ENCODE measurements around the gene FNDC3B. TPM values are rescaled to one million over a fixed set of nuclear protein-coding genes. Genes with fewer than 3 reads are reported as not detected.

The FNDC3B gene
- total and polyA plus RNA-seq, 9 of the 15 experiments (the other 6 are each of a cell fraction or from before 2014, with no cell fraction given): 7.0 to 35.8 (median 16.2) TPM

DNA sequence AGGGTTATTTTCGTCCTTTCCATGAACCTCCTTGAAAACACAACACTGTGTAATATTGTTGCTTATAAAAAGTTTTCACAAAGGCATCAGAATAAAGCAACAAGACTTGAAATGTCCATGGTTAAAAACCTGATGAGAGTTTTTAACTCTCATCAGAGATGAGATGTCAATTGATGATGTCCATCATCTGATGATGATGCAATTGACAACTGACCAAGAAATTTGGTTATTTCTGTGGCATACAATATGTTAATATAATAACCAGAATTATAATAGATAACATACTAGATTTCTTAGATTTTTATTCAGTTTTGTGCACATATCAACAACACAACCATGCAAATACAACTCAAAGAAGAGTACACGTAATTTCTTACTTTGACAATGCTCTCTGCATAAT is 15.5 kb upstream of the FNDC3B start:
- POLR2A ChIA-PET: no interaction called here
- CTCF ChIA-PET (ENCODE audit: low intra/inter-chr PET ratio): no interaction called here
- no TSS peak for BruUV-seq (replicated peaks)
- DNase-seq (ENCODE audit: extremely low read depth in 1 of 4, low spot score in 3 of 4): no peak
- Histone ChIP-seq H3K27me3 (ENCODE audit: control insufficient read depth in 2 of 2, insufficient read depth in 2 of 2, low read length in 2 of 2) (no peaks in the 10 kb centered on the region), H3K4me2 (ENCODE audit: insufficient read depth, low read length) (no peak overlapping the region), H3K79me2 (ENCODE audit: control insufficient read depth, insufficient read depth, low read length) (no peaks in the 10 kb centered on the region), H3K9me3 (replicated peaks; ENCODE audit: control insufficient read depth, insufficient read depth, low read depth, low read length) (no peaks in the 10 kb centered on the region), H2AFZ (ENCODE audit: low read depth, low read length) (no peak overlapping the region), H4K20me1 (replicated peaks; ENCODE audit: control insufficient read depth, insufficient read depth, low read length) (no peaks in the 10 kb centered on the region), H3K9ac (ENCODE audit: insufficient read depth in 1 of 2, low read depth in 2 of 2, low read length in 2 of 2) (no peak overlapping the region), H3K4me3 (no peak overlapping the region), H3K9me1 (ENCODE audit: control insufficient read depth, insufficient read depth, low read length) (no peaks in the 10 kb centered on the region), H3K27ac (ENCODE audit: extremely low read depth, low read depth, low read length) (no peak overlapping the region), H3K36me3 (ENCODE audit: control insufficient read depth, insufficient read depth, low read length) (no peaks in the 10 kb centered on the region), H3K4me1 (replicated peaks in 1 of 2; ENCODE audit: control insufficient read depth in 2 of 2, insufficient read depth in 2 of 2, low read length in 2 of 2) (no peaks in the 10 kb centered on the region)
- no peak for ATAC-seq
- TF ChIP-seq, protein P1, sequence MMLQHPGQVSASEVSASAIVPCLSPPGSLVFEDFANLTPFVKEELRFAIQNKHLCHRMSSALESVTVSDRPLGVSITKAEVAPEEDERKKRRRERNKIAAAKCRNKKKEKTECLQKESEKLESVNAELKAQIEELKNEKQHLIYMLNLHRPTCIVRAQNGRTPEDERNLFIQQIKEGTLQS (IDR thresholded peaks at IDR 0.05): peak; percentile 85
- TF ChIP-seq, protein P1 (CRISPR knock-in tag; conservative IDR thresholded peaks at IDR 0.05): no peak
- TF ChIP-seq ZNF143 (CRISPR knock-in tag; IDR thresholded peaks at IDR 0.05): no peak
- TF ChIP-seq ZSCAN29 (IDR thresholded peaks at IDR 0.05): no peak
- TF ChIP-seq CEBPG (CRISPR knock-in tag; IDR thresholded peaks at IDR 0.05): no peak
- peak; percentile 55 to 66; a peak in 3 of 4 replicates for TF ChIP-seq CEBPG (tag; conservative IDR thresholded peaks at IDR 0.05 in 1 of 2, IDR thresholded peaks at IDR 0.05 in 1 of 2)
- TF ChIP-seq, protein P2, sequence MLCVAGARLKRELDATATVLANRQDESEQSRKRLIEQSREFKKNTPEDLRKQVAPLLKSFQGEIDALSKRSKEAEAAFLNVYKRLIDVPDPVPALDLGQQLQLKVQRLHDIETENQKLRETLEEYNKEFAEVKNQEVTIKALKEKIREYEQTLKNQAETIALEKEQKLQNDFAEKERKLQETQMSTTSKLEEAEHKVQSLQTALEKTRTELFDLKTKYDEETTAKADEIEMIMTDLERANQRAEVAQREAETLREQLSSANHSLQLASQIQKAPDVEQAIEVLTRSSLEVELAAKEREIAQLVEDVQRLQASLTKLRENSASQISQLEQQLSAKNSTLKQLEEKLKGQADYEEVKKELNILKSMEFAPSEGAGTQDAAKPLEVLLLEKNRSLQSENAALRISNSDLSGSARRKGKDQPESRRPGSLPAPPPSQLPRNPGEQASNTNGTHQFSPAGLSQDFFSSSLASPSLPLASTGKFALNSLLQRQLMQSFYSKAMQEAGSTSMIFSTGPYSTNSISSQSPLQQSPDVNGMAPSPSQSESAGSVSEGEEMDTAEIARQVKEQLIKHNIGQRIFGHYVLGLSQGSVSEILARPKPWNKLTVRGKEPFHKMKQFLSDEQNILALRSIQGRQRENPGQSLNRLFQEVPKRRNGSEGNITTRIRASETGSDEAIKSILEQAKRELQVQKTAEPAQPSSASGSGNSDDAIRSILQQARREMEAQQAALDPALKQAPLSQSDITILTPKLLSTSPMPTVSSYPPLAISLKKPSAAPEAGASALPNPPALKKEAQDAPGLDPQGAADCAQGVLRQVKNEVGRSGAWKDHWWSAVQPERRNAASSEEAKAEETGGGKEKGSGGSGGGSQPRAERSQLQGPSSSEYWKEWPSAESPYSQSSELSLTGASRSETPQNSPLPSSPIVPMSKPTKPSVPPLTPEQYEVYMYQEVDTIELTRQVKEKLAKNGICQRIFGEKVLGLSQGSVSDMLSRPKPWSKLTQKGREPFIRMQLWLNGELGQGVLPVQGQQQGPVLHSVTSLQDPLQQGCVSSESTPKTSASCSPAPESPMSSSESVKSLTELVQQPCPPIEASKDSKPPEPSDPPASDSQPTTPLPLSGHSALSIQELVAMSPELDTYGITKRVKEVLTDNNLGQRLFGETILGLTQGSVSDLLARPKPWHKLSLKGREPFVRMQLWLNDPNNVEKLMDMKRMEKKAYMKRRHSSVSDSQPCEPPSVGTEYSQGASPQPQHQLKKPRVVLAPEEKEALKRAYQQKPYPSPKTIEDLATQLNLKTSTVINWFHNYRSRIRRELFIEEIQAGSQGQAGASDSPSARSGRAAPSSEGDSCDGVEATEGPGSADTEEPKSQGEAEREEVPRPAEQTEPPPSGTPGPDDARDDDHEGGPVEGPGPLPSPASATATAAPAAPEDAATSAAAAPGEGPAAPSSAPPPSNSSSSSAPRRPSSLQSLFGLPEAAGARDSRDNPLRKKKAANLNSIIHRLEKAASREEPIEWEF (CRISPR knock-in tag; IDR thresholded peaks at IDR 0.05): no peak
- intact Hi-C loops (cut with micrococcal nuclease): no loop called here
- 49% methylated on average over 2 of the region's 2 CpGs for WGBS (ENCODE audit: insufficient coverage, low coverage, missing lambda C conversion rate)
- no peak for FAIRE-seq
- in situ Hi-C loops (cut with MboI): no loop called here
